SK-N-SH (cell line): ENCODE measurements around the gene PDS5A. TPM values are rescaled to one million over a fixed set of nuclear protein-coding genes. Genes with fewer than 3 reads are reported as not detected.

Source experiments
- CTCF ChIA-PET: fragments of 300-600, 350-600 bp; formaldehyde crosslinking; extraction: SDS; loops from one replicate; lab custom pipeline; 2021; lab: Yijun Ruan, JAX
- POLR2A ChIA-PET: fragments of 350-600 bp; sonication (Branson Sonifier 250); formaldehyde crosslinking; extraction: SDS; loops from one replicate; lab custom pipeline; 2020; ENCODE audit warnings: antibody characterized with exemption, inconsistent platforms; lab: Yijun Ruan, JAX
- DNase-seq: peaks from one replicate; pipeline ENCODE4 v3.0.0; 2012
- H2AFZ ChIP-seq: fragments of 200-600 bp; sonication (generic); 2 replicates; pipeline ENCODE4 v1.8.1; 2016; ENCODE audit warnings: antibody characterized with exemption, mild to moderate bottlenecking, low read depth
- H3F3A ChIP-seq: fragments of 200-600 bp; sonication (generic); replicated peaks from 2 replicates; pipeline ENCODE3; 2016; ENCODE audit warnings: antibody characterized with exemption, mild to moderate bottlenecking; ENCODE audit not compliant: insufficient read depth
- H3K27ac ChIP-seq, 2 experiments: fragments of 200-500 bp in 1 of 2; fragments of 200-600 bp in 1 of 2; sonication (Bioruptor generic) in 1 of 2; sonication (generic), shearing (Covaris generic) in 1 of 2; 2 replicates each; pipeline versions ENCODE4 v1.5.1 to v1.6.1; 2014 to 2016; ENCODE audit warnings: low read depth in 2 of 2, inconsistent platforms in 1 of 2, low read length in 1 of 2, mild to moderate bottlenecking in 1 of 2, mixed read lengths in 1 of 2
- H3K27me3 ChIP-seq: fragments of 200-600 bp; sonication (generic), shearing (Covaris generic); 2 replicates; pipeline ENCODE4 v1.6.1; 2016; ENCODE audit warnings: mixed run types; ENCODE audit not compliant: insufficient read depth
- H3K36me3 ChIP-seq, 2 experiments: fragments of 200-500 bp in 1 of 2; fragments of 200-600 bp in 1 of 2; sonication (Bioruptor generic) in 1 of 2; sonication (generic) in 1 of 2; replicated peaks in 1 of 2; 2 replicates each; pipeline versions ENCODE3 to v1.5.1; 2014 to 2016; ENCODE audit warnings: low read length in 1 of 2, mild to moderate bottlenecking in 1 of 2; ENCODE audit not compliant: insufficient read depth in 2 of 2, control insufficient read depth in 1 of 2
- H3K4me1 ChIP-seq, 2 experiments: fragments of 200-500 bp in 1 of 2; fragments of 200-600 bp in 1 of 2; sonication (Bioruptor generic) in 1 of 2; sonication (generic), shearing (Covaris generic) in 1 of 2; 2 replicates each; pipeline versions ENCODE4 v1.5.1 to v1.6.1; 2014 to 2016; ENCODE audit warnings: low read depth in 1 of 2, low read length in 1 of 2, mixed run types in 1 of 2; ENCODE audit not compliant: insufficient read depth in 2 of 2, control insufficient read depth in 1 of 2
- H3K4me2 ChIP-seq: fragments of 200-600 bp; sonication (generic), shearing (Covaris generic); 2 replicates; pipeline ENCODE4 v1.6.1; 2017; ENCODE audit warnings: mixed run types
- H3K4me3 ChIP-seq, 2 experiments: fragments of 200-500 bp in 1 of 2; fragments of 200-600 bp in 1 of 2; sonication (Bioruptor generic) in 1 of 2; sonication (generic), shearing (Covaris generic) in 1 of 2; 2 replicates each; pipeline versions ENCODE4 v1.5.1 to v1.8.1; 2014 to 2016; ENCODE audit warnings: low read depth in 2 of 2, inconsistent platforms in 1 of 2, low read length in 1 of 2, mild to moderate bottlenecking in 1 of 2, mixed read lengths in 1 of 2, moderate library complexity in 1 of 2
- H3K79me2 ChIP-seq: fragments of 200-600 bp; sonication (generic); 2 replicates; pipeline ENCODE4 v1.8.1; 2017; ENCODE audit warnings: mild to moderate bottlenecking; ENCODE audit not compliant: insufficient read depth
- H3K9ac ChIP-seq: fragments of 200-600 bp; sonication (generic); 2 replicates; pipeline ENCODE4 v1.6.1; 2017; ENCODE audit warnings: mixed run types
- H3K9me2 ChIP-seq: fragments of 200-600 bp; sonication (generic); 2 replicates; pipeline ENCODE4 v1.6.1; 2017; ENCODE audit warnings: mixed run types
- H3K9me3 ChIP-seq: fragments of 200-600 bp; sonication (generic); 2 replicates; pipeline ENCODE4 v1.6.1; 2017; ENCODE audit warnings: mixed run types, mild to moderate bottlenecking, moderate library complexity
- H4K20me1 ChIP-seq: fragments of 200-600 bp; sonication (generic); 2 replicates; pipeline ENCODE4 v1.6.1; 2017; ENCODE audit warnings: mild to moderate bottlenecking, mixed run types; ENCODE audit not compliant: insufficient read depth
- CTCF ChIP-seq: fragments of 200-600 bp; sonication (generic); IDR thresholded peaks from 2 replicates; pipeline ENCODE4 v1.6.1; 2017; ENCODE audit warnings: antibody characterized with exemption, mild to moderate bottlenecking, moderate library complexity
- ELF1 ChIP-seq: IDR thresholded peaks from 2 replicates; pipeline ENCODE4 v1.4.0; 2012
- EP300 ChIP-seq, 2 experiments: IDR thresholded peaks; 2 replicates each; pipeline versions ENCODE4 v1.4.0 to v1.6.1; 2012; ENCODE audit warnings: borderline replicate concordance in 1 of 2, low read depth in 1 of 2, low read length in 1 of 2
- EZH2phosphoT487 ChIP-seq: fragments of 200-600 bp; sonication (generic); IDR thresholded peaks from 2 replicates; pipeline ENCODE4 v1.6.1; 2017; ENCODE audit warnings: low read depth, mixed run types, mild to moderate bottlenecking, antibody characterized with exemption, moderate library complexity, borderline replicate concordance
- FOSL2 ChIP-seq: IDR thresholded peaks from 2 replicates; pipeline ENCODE4 v1.4.0; 2012; ENCODE audit warnings: low read depth, mild to moderate bottlenecking, moderate library complexity, borderline replicate concordance
- FOXJ3 ChIP-seq: sonication (generic); formaldehyde crosslinking; IDR thresholded peaks from 2 replicates; pipeline ENCODE4 v1.5.1; 2020; ENCODE audit warnings: mild to moderate bottlenecking, missing genetic modification reagents
- FOXM1 ChIP-seq: IDR thresholded peaks from 2 replicates; pipeline ENCODE4 v1.4.0; 2012; ENCODE audit warnings: low read depth, mild to moderate bottlenecking
- IRF3 ChIP-seq: fragments of 150-350 bp; IDR thresholded peaks from 2 replicates; pipeline ENCODE4 v1.6.1; 2016; ENCODE audit warnings: mild to moderate bottlenecking, low read depth, low read length
- JUND ChIP-seq: IDR thresholded peaks from 2 replicates; pipeline ENCODE4 v1.4.0; 2012
- MAX ChIP-seq: IDR thresholded peaks from 2 replicates; pipeline ENCODE4 v1.4.0; 2012; ENCODE audit warnings: low read depth
- MEF2A ChIP-seq: IDR thresholded peaks from 2 replicates; pipeline ENCODE4 v1.4.0; 2012; ENCODE audit warnings: low read depth, borderline replicate concordance
- NRF1 ChIP-seq: IDR thresholded peaks from 2 replicates; pipeline ENCODE4 v1.6.1; 2012; ENCODE audit warnings: low read depth, mild to moderate bottlenecking, low read length
- PBX3 ChIP-seq: IDR thresholded peaks from 2 replicates; pipeline ENCODE4; 2012
- RCOR1 ChIP-seq: fragments of 150-350 bp; IDR thresholded peaks from 2 replicates; pipeline ENCODE4 v1.6.1; 2017; ENCODE audit warnings: antibody characterized with exemption, low read length
- RFX5 ChIP-seq: IDR thresholded peaks from 2 replicates; pipeline ENCODE4 v1.6.1; 2012; ENCODE audit warnings: mild to moderate bottlenecking, improper control_type of control experiment, low read length
- TAF1 ChIP-seq: IDR thresholded peaks from 2 replicates; pipeline ENCODE4 v1.6.1; 2012; ENCODE audit warnings: low read depth, mild to moderate bottlenecking, low read length, moderate library complexity, borderline replicate concordance
- TCF12 ChIP-seq: IDR thresholded peaks from 2 replicates; pipeline ENCODE4 v1.4.0; 2012
- TEAD4 ChIP-seq: IDR thresholded peaks from 2 replicates; pipeline ENCODE4 v1.4.0; 2012; ENCODE audit warnings: mild to moderate bottlenecking, borderline replicate concordance; ENCODE audit not compliant: insufficient read depth
- USF2 ChIP-seq: fragments of 150-350 bp; IDR thresholded peaks from 2 replicates; pipeline ENCODE4 v1.6.1; 2017; ENCODE audit warnings: antibody characterized with exemption, low read length, low read depth, borderline replicate concordance
- WGBS: methylation state at CpG from one replicate; pipeline ENCODE4 v1.1.6; 2017; ENCODE audit warnings: low lambda C conversion rate; 5-methylcytosine and 5-hydroxymethylcytosine counted together
- polyA plus RNA-seq, 3 experiments: library from polyadenylated mRNA; depleted of rRNA; stranded (reverse); fragments of >200 nt; gene quantifications; 2 replicates each; pipeline ENCODE4 v1.2.3, GENCODE V29; 2012

The PDS5A gene
- polyA plus RNA-seq, 1 of the 3 experiments (the other 2 are of a cell fraction): 14.1 TPM

GRCh38 chr4:39873823-39874222, 103.9 kb downstream of the PDS5A start:
- Histone ChIP-seq H3K4me3 (no peak overlapping the region), H3F3A (peaks cover 8% of the 10 kb centered on the region), H3K36me3 (peaks cover 55 to 84% of the 10 kb centered on the region in 2 experiments), H3K9me2 (no peaks in the 10 kb centered on the region), H3K27me3 (no peaks in the 10 kb centered on the region), H3K9me3 (no peaks in the 10 kb centered on the region), H3K9ac (no peak overlapping the region), H4K20me1 (no peaks in the 10 kb centered on the region), H3K79me2 (no peaks in the 10 kb centered on the region), H2AFZ (no peak overlapping the region), H3K27ac (no peak overlapping the region), H3K4me2 (no peak overlapping the region), H3K4me1 (no peaks in the 10 kb centered on the region; a peak in 2 of 4 replicates)
- ChIA-PET POLR2A (no interaction called here), CTCF (no interaction called here)
- 97% methylated on average over 2 of the region's 2 CpGs for WGBS
- DNase-seq: no peak
- no peak for TF ChIP-seq TEAD4
- no peak for TF ChIP-seq MEF2A
- no peak for TF ChIP-seq IRF3
- no peak for TF ChIP-seq TAF1
- no peak for TF ChIP-seq RCOR1
- no peak for TF ChIP-seq EZH2phosphoT487
- no peak for TF ChIP-seq TCF12
- no peak for TF ChIP-seq PBX3
- TF ChIP-seq RFX5: no peak
- TF ChIP-seq NRF1: no peak
- no peak for TF ChIP-seq MAX

- Histone ChIP-seq H3K4me3 (no peak overlapping the region), H3K36me3 (peaks cover 36 to 77% of the 10 kb centered on the region in 2 experiments), H2AFZ (no peak overlapping the region), H4K20me1 (no peaks in the 10 kb centered on the region)
- CTCF ChIA-PET: interaction anchor here (1.3 kb wide), 2 partner anchors 12 to 14 kb away, joined by 3 read pairs; no protein-coding TSS in a partner anchor
- TF ChIP-seq ELF1 (no peak), MEF2A (no peak), EP300 (IDR thresholded peaks at IDR 0.05; ENCODE audit: borderline replicate concordance in 1 of 2, low read depth in 1 of 2, low read length in 1 of 2) (no peak), USF2 (no peak), NRF1 (no peak), IRF3 (no peak), CTCF (no peak), FOSL2 (no peak), JUND (no peak), TAF1 (no peak), RFX5 (no peak), RCOR1 (no peak), FOXJ3 (CRISPR knock-in tag) (no peak), FOXM1 (no peak), PBX3 (no peak)
- TF ChIP-seq, all 33 proteins: peak for 0
- WGBS: 100% methylated on average over 3 of the region's 3 CpGs
- Histone ChIP-seq H3K9me3 (no peaks in the 10 kb centered on the region), H3K27me3 (no peaks in the 10 kb centered on the region), H3K9ac (no peak overlapping the region), H3F3A (peaks cover 29% of the 10 kb centered on the region), H3K27ac (no peak overlapping the region), H3K4me2 (no peak overlapping the region), H3K9me2 (no peaks in the 10 kb centered on the region), H3K4me1 (no peaks in the 10 kb centered on the region), H3K79me2 (no peaks in the 10 kb centered on the region)
- POLR2A ChIA-PET: no interaction called here
- no peak for DNase-seq
These were observed 112.4 kb downstream of the PDS5A start for GRCh38 chr4:39865280-39865679.
